Measurements from ENCODE around the gene GPATCH8. TPM values are rescaled to one million over a fixed set of nuclear protein-coding genes. Genes with fewer than 3 reads are reported as not detected.

GPATCH8 gene
- polyA plus RNA-seq, 3 donors: 8.8 to 15.9 (median 14.9) TPM

DNA sequence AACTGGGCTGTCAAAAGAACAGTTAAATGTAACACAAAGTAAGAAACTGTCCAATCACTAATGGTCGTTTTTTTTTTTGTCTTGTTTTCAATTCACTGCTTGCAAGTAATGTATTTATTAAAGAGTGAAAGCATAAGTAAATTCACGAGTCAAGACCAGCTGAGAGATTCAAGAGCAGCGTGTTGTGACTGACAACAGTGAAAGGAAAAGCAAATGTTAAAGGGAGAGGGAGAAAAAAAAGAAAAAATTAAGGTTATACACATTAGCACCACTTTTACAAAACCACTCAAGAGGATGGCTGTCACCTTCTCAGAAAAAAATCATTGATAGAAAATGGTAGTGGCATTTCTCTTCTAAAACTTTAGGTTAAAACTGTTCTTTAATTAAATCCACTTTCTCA lies 36.1 kb downstream of the GPATCH8 start:
- WGBS (ENCODE audit: insufficient coverage): no CpG with 5 or more reads among the region's 3 CpGs
- Histone ChIP-seq H3K9me3 (replicated peaks in 1 of 2; ENCODE audit: control insufficient read depth in 1 of 2, insufficient read depth in 1 of 2, low read length in 2 of 2) (no peaks in the 10 kb centered on the region), H3K4me1 (ENCODE audit: control insufficient read depth in 1 of 2, insufficient read depth in 2 of 2, low read length in 2 of 2) (no peaks in the 10 kb centered on the region), H3K27ac (ENCODE audit: low read depth in 1 of 2, low read length in 2 of 2) (no peak overlapping the region), H3K27me3 (ENCODE audit: control insufficient read depth in 2 of 2, insufficient read depth in 2 of 2, low read length in 2 of 2) (no peaks in the 10 kb centered on the region), H3K9ac (ENCODE audit: insufficient read depth, low read length, poor library complexity, severe bottlenecking) (no peak overlapping the region), H3K4me2 (replicated peaks; ENCODE audit: extremely low read depth, low read length, poor library complexity, severe bottlenecking) (no peak overlapping the region), H3K79me2 (ENCODE audit: insufficient read depth, low read length) (peaks cover 61% of the 10 kb centered on the region), H4K20me1 (ENCODE audit: insufficient read depth, low read length) (peaks cover 88% of the 10 kb centered on the region), H3K4me3 (replicated peaks in 1 of 3; ENCODE audit: low read depth in 2 of 3, low read length in 3 of 3) (no peak overlapping the region), H3K36me3 (replicated peaks in 1 of 2; ENCODE audit: control insufficient read depth in 1 of 2, insufficient read depth in 2 of 2, low read length in 2 of 2) (peaks cover 23 to 45% of the 10 kb centered on the region in 2 donors), H2AFZ (ENCODE audit: insufficient read depth, low read depth, low read length, poor library complexity, severe bottlenecking) (no peak overlapping the region)
- H3K27me3 Mint-ChIP-seq (ENCODE audit: low read depth in 3 of 3): peaks cover 0 to 1% (median 0%) of the 10 kb centered on the region in 3 donors
- H3K4me1 Mint-ChIP-seq: peaks cover 9% of the 10 kb centered on the region
- no peak overlapping the region for H3K27ac Mint-ChIP-seq
- TF ChIP-seq, protein P1, sequence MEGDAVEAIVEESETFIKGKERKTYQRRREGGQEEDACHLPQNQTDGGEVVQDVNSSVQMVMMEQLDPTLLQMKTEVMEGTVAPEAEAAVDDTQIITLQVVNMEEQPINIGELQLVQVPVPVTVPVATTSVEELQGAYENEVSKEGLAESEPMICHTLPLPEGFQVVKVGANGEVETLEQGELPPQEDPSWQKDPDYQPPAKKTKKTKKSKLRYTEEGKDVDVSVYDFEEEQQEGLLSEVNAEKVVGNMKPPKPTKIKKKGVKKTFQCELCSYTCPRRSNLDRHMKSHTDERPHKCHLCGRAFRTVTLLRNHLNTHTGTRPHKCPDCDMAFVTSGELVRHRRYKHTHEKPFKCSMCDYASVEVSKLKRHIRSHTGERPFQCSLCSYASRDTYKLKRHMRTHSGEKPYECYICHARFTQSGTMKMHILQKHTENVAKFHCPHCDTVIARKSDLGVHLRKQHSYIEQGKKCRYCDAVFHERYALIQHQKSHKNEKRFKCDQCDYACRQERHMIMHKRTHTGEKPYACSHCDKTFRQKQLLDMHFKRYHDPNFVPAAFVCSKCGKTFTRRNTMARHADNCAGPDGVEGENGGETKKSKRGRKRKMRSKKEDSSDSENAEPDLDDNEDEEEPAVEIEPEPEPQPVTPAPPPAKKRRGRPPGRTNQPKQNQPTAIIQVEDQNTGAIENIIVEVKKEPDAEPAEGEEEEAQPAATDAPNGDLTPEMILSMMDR (IDR thresholded peaks at IDR 0.05): no peak
- H3K4me3 Mint-ChIP-seq: no peak overlapping the region
- intact Hi-C loops (cut with micrococcal nuclease): no loop called here
- H3K9me3 Mint-ChIP-seq: peaks cover 0 to 2% (median 0%) of the 10 kb centered on the region in 7 donors
- peaks cover 33 to 55% of the 10 kb centered on the region in 2 donors for H3K36me3 Mint-ChIP-seq
- DNase-seq: no peak

DNA sequence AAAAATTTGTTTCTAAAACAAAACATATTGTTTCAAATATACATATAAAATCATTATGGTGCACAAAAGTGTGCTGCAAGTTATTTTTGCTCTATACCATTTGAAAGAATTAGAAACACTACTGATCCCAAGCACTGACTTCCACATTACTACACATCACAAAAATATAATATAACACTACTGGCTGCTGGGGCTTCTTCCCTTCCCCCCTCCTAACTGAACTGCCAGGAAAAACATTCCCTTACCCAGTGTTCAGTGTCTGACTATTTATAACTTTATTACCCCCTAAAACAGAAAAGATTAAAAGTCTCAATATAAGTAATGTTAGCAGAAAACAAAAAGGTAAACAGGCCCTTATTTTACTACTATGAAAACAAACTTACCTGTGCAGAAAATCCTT lies 36.9 kb downstream of the GPATCH8 start:
- Histone ChIP-seq H3K27me3 (ENCODE audit: control insufficient read depth in 2 of 2, insufficient read depth in 2 of 2, low read length in 2 of 2) (no peaks in the 10 kb centered on the region), H3K9ac (ENCODE audit: insufficient read depth, low read length, poor library complexity, severe bottlenecking) (no peak overlapping the region), H3K4me1 (ENCODE audit: control insufficient read depth in 1 of 2, insufficient read depth in 2 of 2, low read length in 2 of 2) (no peaks in the 10 kb centered on the region), H3K79me2 (ENCODE audit: insufficient read depth, low read length) (peaks cover 54% of the 10 kb centered on the region), H2AFZ (ENCODE audit: insufficient read depth, low read depth, low read length, poor library complexity, severe bottlenecking) (no peak overlapping the region), H4K20me1 (ENCODE audit: insufficient read depth, low read length) (peaks cover 90% of the 10 kb centered on the region), H3K4me3 (replicated peaks in 1 of 3; ENCODE audit: low read depth in 2 of 3, low read length in 3 of 3) (no peak overlapping the region), H3K9me3 (replicated peaks in 1 of 2; ENCODE audit: control insufficient read depth in 1 of 2, insufficient read depth in 1 of 2, low read length in 2 of 2) (no peaks in the 10 kb centered on the region), H3K36me3 (replicated peaks in 1 of 2; ENCODE audit: control insufficient read depth in 1 of 2, insufficient read depth in 2 of 2, low read length in 2 of 2) (peaks cover 18 to 48% of the 10 kb centered on the region in 2 donors), H3K27ac (ENCODE audit: low read depth in 1 of 2, low read length in 2 of 2) (no peak overlapping the region), H3K4me2 (replicated peaks; ENCODE audit: extremely low read depth, low read length, poor library complexity, severe bottlenecking) (no peak overlapping the region)
- H3K9me3 Mint-ChIP-seq: peaks cover 0 to 2% (median 0%) of the 10 kb centered on the region in 7 donors
- no peak overlapping the region for H3K4me3 Mint-ChIP-seq
- peaks cover 0 to 1% (median 0%) of the 10 kb centered on the region in 3 donors for H3K27me3 Mint-ChIP-seq (ENCODE audit: low read depth in 3 of 3)
- intact Hi-C loops (cut with micrococcal nuclease): no loop called here
- no peak for DNase-seq
- TF ChIP-seq, protein P1 (IDR thresholded peaks at IDR 0.05): no peak
- peaks cover 9% of the 10 kb centered on the region for H3K4me1 Mint-ChIP-seq
- H3K27ac Mint-ChIP-seq: peak overlapping the region in 1 of 7 donors; percentile 46
- H3K36me3 Mint-ChIP-seq: peaks cover 37 to 55% of the 10 kb centered on the region in 2 donors
